Posterior cingulate gyrus (tissue), 11 donors: ENCODE measurements around the gene DNAJC22.
"Not testable (repeated sequence)": the region's sequence is repeated elsewhere in the genome, so short reads cannot be mapped to it uniquely, and the experiment has no call there.

Experiments
- DNase-seq, 10 donors: peaks; one replicate each; pipeline versions ENCODE4 v3.0.0 to v3.0.0-alpha.2; 2020 to 2021; ENCODE audit warnings: mixed read lengths in 3 of 10
- intact Hi-C: fragments of 100-400 bp; cut with DNase I; formaldehyde crosslinking; loops from one replicate; pipeline ENCODE4 v1.15.1; 2023

Gene DNAJC22

DNA sequence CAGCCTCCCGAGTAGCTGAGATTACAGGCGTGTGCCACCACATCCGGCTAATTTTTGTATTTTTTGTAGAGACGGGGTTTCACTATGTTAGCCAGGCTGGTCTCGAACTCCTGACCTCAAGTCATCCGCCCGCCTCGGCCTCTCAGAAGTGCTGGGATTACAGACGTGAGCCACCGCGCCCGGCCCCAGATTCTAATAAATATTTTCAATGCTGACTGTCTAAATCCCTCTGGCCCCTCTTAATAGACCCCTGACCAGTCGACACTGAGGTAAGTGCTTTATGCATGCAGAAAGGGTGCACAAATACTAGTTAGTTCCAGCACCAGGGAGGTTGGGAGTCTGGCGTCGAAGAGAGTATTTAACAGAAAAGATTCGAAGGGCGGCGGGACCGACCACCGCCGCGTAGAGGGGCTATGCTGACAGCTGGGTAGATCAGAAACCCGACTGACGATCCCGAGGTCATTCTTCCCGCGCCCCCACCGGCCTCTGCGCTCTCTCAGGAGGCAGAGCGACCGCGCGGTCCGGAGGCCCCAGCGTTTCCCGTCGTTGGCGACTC is 19.5 kb downstream of the DNAJC22 start:
- no peak for DNase-seq
- intact Hi-C loops = no loop called here

DNA sequence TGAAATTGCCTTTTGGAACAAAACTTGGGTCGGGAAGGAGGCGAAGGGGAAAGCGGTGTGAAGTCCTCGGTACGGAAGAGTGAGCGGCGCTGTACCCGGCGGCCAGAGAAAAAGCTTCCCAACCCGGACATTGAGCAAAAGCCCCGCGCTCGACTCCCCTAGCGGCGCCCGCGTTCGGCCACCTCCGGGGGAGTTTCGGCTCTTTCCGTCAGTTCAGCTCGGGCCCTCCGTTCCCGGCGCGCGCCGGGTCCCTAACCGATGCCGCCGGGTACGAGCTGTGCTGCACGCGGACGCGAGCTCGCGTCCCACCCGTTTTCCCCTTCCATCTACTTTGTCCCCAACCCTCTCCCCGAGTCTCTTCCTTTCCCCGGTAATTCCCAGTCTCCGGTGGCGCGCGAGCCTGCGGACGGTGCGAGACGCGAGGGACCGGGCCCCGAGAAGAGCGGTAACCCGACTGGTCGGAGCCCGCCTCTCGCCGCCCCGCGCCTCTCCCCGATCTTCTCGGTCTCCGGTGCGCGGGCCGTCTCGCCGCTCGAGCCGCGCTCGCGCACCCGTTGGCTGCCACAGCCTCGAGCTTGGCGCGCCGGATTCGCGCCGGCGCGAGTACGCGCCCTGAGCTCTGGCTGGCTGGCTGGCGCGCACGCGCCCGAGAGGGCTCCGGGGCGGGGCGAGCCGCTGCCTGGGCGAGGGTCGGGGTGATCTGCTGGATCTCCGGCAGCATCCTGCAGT is 20.1 kb downstream of the DNAJC22 start:
- intact Hi-C loops = loop anchor here (1.0 kb wide), 1 partner anchor 20 kb away; no protein-coding TSS in a partner anchor
- peak; percentile 76 to 97 (median 86) for DNase-seq

DNA sequence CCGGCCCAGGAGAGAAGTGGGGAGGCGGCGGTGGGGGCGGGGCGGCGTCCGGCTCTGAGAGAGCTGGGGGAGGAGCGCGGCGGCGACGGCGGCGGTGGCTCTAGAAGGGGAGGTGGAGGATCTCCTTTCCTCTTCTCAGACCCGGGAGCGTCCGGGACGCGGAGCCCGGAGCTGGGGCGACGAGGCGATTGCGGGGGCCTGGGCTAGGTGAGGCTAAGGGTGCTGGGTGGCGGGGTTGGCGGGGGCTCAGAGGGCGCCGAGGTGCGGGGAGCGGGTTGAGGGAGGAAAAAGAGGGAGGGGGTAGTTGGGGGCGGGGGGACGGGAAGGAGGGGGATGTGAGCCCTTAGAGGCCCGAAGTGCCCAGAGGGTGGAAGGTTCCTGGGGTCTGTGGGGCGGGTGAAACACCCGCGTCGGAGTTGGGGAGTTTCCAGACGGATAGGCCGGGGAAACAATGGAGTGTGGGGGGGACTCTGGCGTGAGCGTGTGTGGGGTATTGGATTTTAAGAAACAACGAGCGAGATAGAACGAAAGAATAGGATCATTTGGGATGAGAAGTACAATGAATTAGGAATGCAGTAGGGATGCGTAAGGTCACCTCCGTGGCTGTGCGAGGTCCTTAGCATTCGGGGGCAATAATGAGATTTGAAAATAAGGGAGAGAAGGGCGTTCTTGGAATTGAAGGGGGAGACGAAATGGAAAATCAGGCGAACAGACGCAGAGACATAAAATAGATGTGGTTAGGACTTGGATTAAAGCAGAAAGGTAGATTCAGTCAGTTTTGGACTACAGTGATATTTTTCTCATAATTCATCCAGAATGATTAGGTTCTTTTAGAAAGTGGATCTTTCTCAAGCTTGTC is 20.9 kb downstream of the DNAJC22 start, which contains the start of gene SPATS2:
TSS of gene SPATS2 (plus strand) at position 82 of the 859 bp plus-strand sequence. CDS start 93,551 bp downstream, outside the sequence.
- intact Hi-C loops = loop anchor here (1.0 kb wide), 1 partner anchor 20 kb away; no protein-coding TSS in a partner anchor
- no peak for DNase-seq

DNA sequence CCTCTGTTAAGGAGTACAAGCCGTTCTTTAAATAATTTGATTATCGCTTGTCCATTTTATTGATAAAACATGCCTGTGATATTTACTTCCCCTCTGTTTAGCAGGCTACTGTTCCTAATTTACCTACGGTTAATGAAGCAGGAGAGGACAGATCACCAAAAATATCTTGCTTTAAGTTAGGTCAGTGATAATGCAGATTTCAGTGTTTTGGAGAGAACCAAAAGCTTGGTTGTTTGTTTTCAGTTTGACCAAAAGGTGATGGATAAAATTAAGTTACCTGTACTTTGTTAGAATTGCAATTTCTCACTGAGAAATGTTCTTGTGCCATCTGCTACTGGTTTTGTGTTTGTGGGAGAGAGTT is 21.5 kb downstream of the DNAJC22 start:
- intact Hi-C loops = no loop called here
- no peak for DNase-seq

DNA sequence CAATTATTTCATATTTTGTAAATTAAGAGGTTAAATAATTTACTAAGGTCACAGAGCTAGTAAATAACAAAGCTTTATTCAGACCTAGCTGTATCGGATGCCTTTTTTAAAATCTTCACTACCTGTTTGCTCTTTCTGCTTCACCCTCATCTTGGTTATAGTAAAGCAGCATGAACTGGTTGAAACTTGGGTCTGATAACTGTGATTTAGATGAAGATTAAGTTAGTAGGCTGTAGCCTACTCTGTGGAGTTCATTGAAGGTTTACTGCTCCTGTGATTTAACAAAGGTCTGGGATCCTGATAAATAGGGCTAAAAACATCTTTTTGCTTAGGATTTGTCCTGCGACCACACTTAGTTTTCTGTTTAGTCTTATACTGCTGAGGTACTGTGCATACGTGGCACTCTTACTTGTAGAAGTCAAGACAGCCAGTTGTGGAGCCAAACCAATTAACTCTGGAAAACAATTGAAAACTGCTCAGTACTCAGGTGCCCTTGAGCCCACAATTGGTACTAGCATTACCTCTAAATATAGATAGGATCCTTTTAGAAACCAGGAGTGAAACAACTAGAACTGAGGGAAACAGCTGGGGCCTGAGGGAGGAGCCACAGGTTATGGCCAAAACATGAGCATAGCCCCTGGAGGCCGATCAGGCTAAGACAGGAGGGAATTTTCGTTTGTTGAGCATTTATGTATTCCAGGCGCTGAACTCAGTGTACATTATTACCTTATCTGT is 22.9 kb downstream of the DNAJC22 start:
- DNase-seq = no peak
- intact Hi-C loops = no loop called here

DNA sequence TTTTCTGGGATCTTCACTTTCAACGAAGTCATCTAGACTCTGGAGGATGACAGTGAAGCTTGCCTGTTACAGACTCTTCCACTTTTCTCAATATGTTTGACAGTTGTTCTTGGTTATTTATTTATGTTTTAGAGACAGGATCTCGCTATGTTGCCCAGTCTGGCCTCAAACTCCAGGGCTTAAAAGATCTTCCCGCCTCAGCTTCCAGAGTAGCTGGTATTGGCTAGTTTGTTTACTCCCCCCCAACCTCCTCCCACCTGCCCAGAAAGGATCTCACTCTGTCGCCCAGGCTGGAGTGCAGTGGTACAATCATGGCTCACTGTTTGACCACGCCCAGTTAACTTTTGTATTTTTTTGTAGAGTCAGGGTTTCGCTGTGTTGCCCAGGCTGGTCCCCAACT is 23.9 kb downstream of the DNAJC22 start:
- intact Hi-C loops = no loop called here
- DNase-seq = no peak

DNA sequence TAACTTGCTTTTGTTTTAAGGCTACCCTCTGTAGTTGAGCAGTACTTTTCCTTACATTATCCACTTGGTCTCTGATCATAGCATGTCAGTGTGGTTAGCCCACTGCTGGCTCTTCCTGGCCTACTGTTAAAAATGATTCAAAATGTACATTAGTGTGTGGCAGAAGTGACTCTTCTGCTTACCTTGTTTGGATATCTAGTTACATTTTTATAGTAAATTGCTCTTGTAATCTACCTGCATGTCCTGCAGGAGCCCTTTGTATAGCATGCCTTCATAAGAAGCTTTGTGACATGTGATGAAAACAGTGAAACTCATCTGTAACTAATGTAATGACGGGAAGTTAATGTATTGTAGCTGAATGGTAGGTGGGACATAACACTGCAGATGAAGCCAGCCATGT is 28.7 kb downstream of the DNAJC22 start:
- DNase-seq = no peak
- intact Hi-C loops = no loop called here

DNA sequence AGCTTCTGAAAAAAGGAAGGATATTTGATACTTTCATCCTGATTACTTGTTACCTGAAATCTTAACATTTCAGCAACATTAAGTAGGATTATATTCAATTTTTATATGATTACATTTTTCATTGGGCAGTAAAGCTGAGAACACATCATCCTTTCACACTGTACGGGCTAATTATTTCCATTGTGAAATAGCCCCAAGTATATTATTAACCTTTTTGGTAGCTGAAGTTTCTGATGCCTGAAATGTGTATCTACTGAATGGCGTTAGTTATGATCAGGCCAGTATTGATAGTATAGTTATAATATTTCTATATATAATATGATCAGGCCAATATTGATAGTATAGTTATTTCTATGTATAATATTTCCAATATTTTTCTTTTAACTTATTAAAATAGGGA is 30.7 kb downstream of the DNAJC22 start:
- intact Hi-C loops = no loop called here
- no peak for DNase-seq

DNA sequence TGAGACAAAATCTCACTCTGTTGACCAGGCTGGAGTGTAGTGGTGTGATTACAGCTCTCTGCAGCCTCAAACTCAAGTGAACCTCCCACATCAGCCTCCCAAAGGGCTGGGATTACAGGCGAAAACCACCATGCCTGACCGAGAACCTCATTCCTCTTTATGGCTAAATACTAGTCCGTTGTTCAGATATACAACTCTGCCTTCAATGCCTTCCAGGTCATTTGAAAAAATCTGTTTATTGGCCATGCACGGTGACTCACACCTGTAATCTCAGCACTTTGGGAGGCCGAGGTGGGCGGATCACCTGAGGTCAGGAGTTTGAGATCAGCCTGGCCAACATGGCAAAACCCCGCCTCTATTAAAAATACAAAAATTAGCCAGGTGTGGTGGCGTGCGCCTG is 33.5 kb downstream of the DNAJC22 start:
- intact Hi-C loops, DNase-seq: not testable (repeated sequence)

DNA sequence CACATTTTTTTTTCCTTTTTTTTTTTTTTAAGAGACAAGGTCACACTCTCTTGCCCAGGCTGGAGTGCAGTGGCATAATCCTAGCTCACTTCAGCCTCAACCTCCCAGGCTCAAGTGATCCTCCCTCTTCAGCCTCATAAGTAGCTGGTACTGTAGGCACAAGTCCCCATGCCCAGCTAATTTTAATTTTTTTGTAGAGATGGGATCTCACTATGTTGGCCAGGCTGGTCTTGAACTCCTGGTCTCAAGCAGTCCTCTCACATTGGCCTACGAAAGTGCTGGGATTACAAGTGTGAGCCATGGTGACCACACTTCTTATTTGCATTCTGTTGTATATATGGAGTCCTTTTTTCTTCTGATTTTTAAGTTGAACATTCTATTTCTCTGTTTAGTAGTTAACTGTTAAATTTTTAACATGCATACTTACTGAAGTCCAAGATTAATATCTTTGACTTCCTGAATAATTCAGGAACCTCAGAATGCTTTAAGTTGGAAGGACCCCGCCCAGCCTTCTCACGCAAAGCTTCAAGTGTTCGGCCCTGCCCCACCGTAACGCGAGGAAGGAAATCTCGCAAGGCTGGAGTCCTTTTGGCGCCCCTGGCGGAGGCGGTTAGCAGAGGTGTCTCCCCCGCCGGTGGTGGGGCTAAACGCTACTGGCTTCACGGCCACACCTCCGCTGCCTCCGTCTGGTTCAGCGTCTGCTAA is 42.1 kb downstream of the DNAJC22 start:
- no peak for DNase-seq
- intact Hi-C loops = no loop called here

DNA sequence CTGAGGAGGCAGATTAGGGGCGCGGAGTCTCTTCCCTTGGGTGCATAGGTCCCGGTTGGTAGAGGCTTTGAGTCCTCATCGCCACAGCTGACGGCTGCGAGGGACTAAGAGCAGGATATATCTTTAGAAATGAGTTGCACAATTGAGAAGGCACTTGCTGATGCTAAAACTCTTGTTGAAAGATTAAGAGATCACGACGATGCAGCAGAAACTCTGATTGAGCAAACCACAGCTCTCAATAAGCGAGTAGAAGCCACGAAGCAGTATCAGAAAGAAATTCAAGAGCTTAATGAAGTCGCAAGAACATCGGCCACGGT is 42.7 kb downstream of the DNAJC22 start:
- no peak for DNase-seq
- intact Hi-C loops = no loop called here

DNA sequence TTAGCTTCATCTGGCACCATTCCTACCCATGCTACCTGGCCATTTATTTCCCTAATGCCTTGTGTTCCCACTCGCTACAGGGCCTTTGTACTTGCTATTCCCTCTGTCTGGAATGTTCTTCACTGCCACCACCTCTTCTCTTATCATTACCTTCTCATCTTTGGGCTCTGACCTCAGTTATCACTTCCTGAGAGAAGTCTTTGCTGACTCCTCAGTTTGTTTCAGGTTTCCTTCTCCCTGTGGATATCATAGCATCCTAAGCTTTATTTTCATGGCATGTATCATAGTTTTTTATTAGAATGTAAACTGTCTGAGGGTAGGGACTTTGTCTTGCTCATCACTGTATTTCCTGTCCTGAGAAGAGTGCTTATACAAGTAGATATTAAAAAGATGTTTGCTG is 50.3 kb downstream of the DNAJC22 start:
- DNase-seq = no peak
- intact Hi-C loops = no loop called here

DNA sequence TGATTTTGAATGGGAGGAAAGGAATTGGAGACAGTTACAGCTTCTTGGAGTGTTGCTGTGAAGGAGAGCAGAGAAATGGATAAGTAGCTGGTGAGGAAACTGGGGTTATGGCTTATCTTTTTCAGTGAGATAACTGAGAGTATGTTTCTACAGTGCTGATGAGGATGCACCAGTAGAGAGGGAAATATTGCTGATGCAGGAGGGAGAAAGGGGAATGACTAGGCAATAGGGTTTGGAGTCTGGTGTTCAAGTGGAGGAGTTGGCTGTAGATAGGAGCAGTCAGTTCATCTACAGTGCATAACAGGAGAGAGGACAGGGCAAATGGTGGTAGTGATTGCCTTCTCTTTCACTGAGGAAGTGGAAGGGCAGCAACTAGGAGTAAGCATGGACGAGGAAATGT is 53.6 kb downstream of the DNAJC22 start:
- intact Hi-C loops = no loop called here
- no peak for DNase-seq
